GM19025 (cell line): ENCODE data around the gene FUNDC1.

ENCODE experiments used
- ATAC-seq: cut with Tn5 transposase; IDR thresholded peaks from one replicate; pipeline ENCODE4 v1.9.1; 2021; ENCODE audit warnings: mild to moderate bottlenecking, low read depth, moderate library complexity; ENCODE audit not compliant: unreplicated experiment

Gene FUNDC1

GRCh38 chrX:44483965-44484606 lies 58.6 kb downstream of the FUNDC1 start:
- ATAC-seq: no peak

GRCh38 chrX:44482575-44482974 lies 60.1 kb downstream of the FUNDC1 start:
- ATAC-seq: no peak

GRCh38 chrX:44480591-44480990 lies 62.1 kb downstream of the FUNDC1 start:
- ATAC-seq: no peak

- ATAC-seq: no peak
These were observed 68.2 kb downstream of the FUNDC1 start for GRCh38 chrX:44474410-44474809.
